RWPE2 (cell line): Measurements from ENCODE around the gene CMKLR1.
A peak's percentile ranks its signal among the peaks of the same experiment; 100 is the strongest.

Experiments used
- ATAC-seq: fragments of 200-7000 bp; cut with Tn5 transposase; 3 replicates; pipeline ENCODE4 v1.9.1; 2021; ENCODE audit warnings: low read depth
- DNase-seq: peaks from one replicate; pipeline ENCODE4 v3.0.0-alpha.2; 2020; ENCODE audit warnings: low spot score
- H3K27ac ChIP-seq: fragments of 450-650 bp; 2 replicates; pipeline ENCODE4 v1.5.1; 2017; ENCODE audit warnings: mild to moderate bottlenecking; ENCODE audit not compliant: poor library complexity, severe bottlenecking
- H3K27me3 ChIP-seq: fragments of 250-450 bp; sonication (Bioruptor Pico); 2 replicates; pipeline ENCODE4 v1.5.1; 2021; ENCODE audit warnings: mild to moderate bottlenecking, moderate library complexity; ENCODE audit not compliant: insufficient read depth, poor library complexity, severe bottlenecking
- H3K36me3 ChIP-seq: fragments of 250-450 bp; sonication (Bioruptor Pico); 2 replicates; pipeline ENCODE4 v1.5.1; 2020; ENCODE audit warnings: low read depth, mild to moderate bottlenecking, moderate library complexity
- H3K4me1 ChIP-seq: fragments of 250-450 bp; sonication (Bioruptor Pico); 2 replicates; pipeline ENCODE4 v1.5.1; 2021; ENCODE audit warnings: mild to moderate bottlenecking, moderate library complexity; ENCODE audit not compliant: insufficient read depth, poor library complexity, severe bottlenecking
- H3K4me3 ChIP-seq: fragments of 250-450 bp; sonication (Bioruptor Pico); 2 replicates; pipeline ENCODE4 v1.5.1; 2021; ENCODE audit warnings: mild to moderate bottlenecking, moderate library complexity; ENCODE audit not compliant: severe bottlenecking
- H3K9me3 ChIP-seq: fragments of 250-450 bp; sonication (Bioruptor Pico); 2 replicates; pipeline ENCODE4 v1.5.1; 2021; ENCODE audit warnings: mild to moderate bottlenecking, moderate library complexity; ENCODE audit not compliant: severe bottlenecking
- TF ChIP-seq, protein P1 (sequence below): fragments of 450-650 bp; IDR thresholded peaks from one replicate; pipeline ENCODE4 v1.5.1; 2017; ENCODE audit warnings: mild to moderate bottlenecking, moderate library complexity; ENCODE audit not compliant: poor library complexity, severe bottlenecking

The CMKLR1 gene

DNA sequence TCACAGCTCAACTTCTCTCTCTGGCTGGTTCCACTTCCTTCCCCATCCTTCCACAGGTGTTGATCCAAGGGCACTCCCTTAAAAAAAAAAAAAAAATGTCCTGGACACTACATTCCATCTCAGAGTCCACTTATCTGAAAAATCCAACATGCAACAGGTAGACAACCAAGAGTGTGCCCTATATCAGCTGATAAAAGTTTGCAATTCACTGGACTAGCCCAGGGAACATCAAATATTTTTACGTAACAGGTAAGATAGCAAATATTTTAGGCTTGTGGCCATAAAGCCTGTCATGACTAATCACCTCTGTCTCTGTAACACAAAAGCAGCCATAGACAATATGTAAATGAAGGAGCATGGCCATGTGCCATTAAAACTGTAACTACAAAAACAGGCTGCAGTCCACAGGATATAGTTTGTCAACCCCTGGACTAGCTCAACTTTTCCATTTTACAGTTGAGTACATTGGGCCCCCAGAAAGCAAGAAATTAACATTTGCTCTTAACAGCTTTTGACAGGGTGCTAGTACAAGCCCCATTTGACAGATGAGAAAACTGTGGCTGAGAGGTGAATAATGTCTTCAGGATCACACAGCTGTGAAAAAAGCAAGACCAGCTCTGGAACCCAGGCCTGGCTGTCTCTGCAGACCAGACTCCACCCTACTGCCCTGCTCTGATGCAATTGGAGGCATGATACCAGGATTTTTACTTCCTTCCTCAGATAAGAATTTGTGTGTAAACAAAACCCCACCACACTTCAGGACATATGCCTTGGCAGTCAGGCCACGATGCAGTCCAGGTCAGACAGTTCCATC lies 68.9 kb downstream of the CMKLR1 start:
- TF ChIP-seq, protein P1, sequence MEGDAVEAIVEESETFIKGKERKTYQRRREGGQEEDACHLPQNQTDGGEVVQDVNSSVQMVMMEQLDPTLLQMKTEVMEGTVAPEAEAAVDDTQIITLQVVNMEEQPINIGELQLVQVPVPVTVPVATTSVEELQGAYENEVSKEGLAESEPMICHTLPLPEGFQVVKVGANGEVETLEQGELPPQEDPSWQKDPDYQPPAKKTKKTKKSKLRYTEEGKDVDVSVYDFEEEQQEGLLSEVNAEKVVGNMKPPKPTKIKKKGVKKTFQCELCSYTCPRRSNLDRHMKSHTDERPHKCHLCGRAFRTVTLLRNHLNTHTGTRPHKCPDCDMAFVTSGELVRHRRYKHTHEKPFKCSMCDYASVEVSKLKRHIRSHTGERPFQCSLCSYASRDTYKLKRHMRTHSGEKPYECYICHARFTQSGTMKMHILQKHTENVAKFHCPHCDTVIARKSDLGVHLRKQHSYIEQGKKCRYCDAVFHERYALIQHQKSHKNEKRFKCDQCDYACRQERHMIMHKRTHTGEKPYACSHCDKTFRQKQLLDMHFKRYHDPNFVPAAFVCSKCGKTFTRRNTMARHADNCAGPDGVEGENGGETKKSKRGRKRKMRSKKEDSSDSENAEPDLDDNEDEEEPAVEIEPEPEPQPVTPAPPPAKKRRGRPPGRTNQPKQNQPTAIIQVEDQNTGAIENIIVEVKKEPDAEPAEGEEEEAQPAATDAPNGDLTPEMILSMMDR: no peak
- Histone ChIP-seq H3K9me3 (no peaks in the 10 kb centered on the region), H3K27me3 (no peaks in the 10 kb centered on the region), H3K4me1 (no peaks in the 10 kb centered on the region), H3K4me3 (no peak overlapping the region), H3K36me3 (no peaks in the 10 kb centered on the region), H3K27ac (no peak overlapping the region)
- peak; percentile 25; the same call in 1 of the 3 replicates for ATAC-seq
- DNase-seq: no peak

DNA sequence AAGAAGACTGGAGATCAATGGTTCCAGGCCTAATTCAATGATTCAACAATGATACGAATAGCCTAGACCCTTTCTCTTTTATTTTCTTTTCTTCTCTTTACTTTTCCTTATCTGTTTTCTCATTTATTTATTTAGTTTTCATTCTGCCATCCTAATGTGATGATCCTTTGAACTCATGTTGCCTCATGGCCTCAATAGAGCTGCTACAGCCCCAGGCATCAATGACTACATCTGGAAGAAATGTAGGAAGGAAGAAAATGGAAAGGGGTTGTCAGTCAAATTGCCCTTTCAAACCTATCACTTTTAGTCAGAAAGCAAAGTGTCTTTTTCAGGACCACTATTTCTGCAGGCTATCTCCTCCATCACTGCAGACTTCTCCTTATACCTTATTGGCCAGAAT lies 69.9 kb downstream of the CMKLR1 start:
- TF ChIP-seq, protein P1: no peak
- Histone ChIP-seq H3K36me3 (no peaks in the 10 kb centered on the region), H3K27me3 (peaks cover 3% of the 10 kb centered on the region), H3K4me1 (no peaks in the 10 kb centered on the region), H3K9me3 (no peaks in the 10 kb centered on the region), H3K4me3 (no peak overlapping the region), H3K27ac (no peak overlapping the region)
- no peak for ATAC-seq
- DNase-seq: no peak

DNA sequence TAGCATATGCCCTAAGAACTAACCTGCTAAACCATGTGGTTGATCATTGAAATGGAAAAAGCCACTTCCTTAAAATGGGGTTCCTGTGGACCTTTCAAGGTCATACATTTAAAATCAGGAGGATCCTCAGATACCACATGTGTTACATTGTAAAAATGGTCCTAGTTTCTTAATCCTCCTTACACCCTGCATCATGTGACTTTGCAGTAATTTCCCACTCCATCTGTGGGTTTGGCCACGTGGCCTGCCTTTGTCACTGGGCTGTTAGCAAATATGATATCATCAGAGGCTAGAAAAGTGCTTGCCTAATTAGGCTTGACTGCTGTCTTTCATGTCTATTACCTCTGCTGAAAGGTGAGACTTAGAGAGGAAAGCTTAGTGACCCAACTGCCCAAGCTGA lies 70.7 kb downstream of the CMKLR1 start:
- H3K4me1 ChIP-seq: no peaks in the 10 kb centered on the region
- TF ChIP-seq, protein P1: no peak
- DNase-seq (no peak), ATAC-seq (no peak)
- H3K4me3 ChIP-seq: no peak overlapping the region
- no peak overlapping the region for H3K27ac ChIP-seq
- no peaks in the 10 kb centered on the region for H3K9me3 ChIP-seq
- H3K27me3 ChIP-seq: peaks cover 3% of the 10 kb centered on the region
- H3K36me3 ChIP-seq: no peaks in the 10 kb centered on the region

DNA sequence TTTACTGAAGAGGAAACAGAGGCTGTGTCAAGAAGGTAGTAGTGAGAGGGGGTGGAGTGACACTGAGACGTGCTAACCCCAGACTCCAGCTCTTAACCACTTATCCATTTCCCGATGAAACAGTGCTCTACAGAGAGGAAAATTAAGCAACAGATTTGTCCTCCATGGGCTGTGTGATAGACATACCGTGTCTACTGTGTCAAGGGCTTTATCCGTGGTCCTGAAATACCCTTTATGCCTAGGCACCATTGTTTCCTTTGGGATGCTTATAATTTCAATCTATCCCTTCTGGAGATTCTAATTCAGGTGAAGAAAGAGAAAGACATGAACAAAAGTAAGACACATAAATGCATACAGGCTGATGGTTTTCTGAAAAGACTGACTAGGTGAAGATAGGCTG lies 71.7 kb downstream of the CMKLR1 start:
- peaks cover 3% of the 10 kb centered on the region for H3K27me3 ChIP-seq
- H3K27ac ChIP-seq: no peak overlapping the region
- ATAC-seq: no peak
- no peak for DNase-seq
- no peaks in the 10 kb centered on the region for H3K4me1 ChIP-seq
- TF ChIP-seq, protein P1: no peak
- H3K4me3 ChIP-seq: no peak overlapping the region
- H3K9me3 ChIP-seq: no peaks in the 10 kb centered on the region
- no peaks in the 10 kb centered on the region for H3K36me3 ChIP-seq

DNA sequence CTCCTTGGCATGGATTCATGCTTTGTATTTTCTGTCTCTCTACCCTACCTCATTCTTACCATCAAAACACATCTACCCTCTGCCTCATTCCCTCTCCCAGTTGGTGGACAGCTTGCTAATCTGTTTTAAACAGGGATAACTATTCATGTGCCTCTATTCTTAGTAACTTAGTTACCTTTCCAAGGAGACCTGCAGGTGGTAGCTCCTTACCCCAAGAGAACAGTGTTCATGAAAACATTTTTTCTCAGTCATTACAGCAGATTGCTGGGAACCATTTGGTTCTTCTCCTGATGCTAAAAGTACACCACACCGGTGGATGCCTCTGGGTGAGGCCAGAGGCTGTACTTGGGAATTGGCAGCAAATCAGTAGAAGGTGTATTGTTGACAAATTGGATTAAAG lies 73.0 kb downstream of the CMKLR1 start:
- no peak overlapping the region for H3K27ac ChIP-seq
- ATAC-seq (no peak), DNase-seq (no peak)
- no peak overlapping the region for H3K4me3 ChIP-seq
- peaks cover 3% of the 10 kb centered on the region for H3K27me3 ChIP-seq
- H3K36me3 ChIP-seq: no peaks in the 10 kb centered on the region
- no peaks in the 10 kb centered on the region for H3K4me1 ChIP-seq
- TF ChIP-seq, protein P1: no peak
- peaks cover 2% of the 10 kb centered on the region for H3K9me3 ChIP-seq
